H1 (cell line): ENCODE results near the gene EPB41L4B.

Experiments
- CTCF ChIP-seq, 3 experiments: IDR thresholded peaks; 1 replicate in 2 of 3; 2 replicates in 1 of 3; pipeline versions ENCODE4 v1.5.1 to v1.6.1; 2011; ENCODE audit warnings: low read length in 3 of 3, mild to moderate bottlenecking in 3 of 3, inconsistent platforms in 2 of 3, low read depth in 1 of 3, moderate library complexity in 1 of 3; ENCODE audit not compliant: insufficient read depth in 1 of 3; ENCODE audit errors: control extremely low read depth in 1 of 3
- EP300 ChIP-seq, 2 experiments: IDR thresholded peaks; 1 replicate in 1 of 2; 2 replicates in 1 of 2; pipeline ENCODE4 v1.6.1; 2011 to 2012; ENCODE audit warnings: low read depth in 2 of 2, low read length in 2 of 2, mild to moderate bottlenecking in 2 of 2, borderline replicate concordance in 1 of 2, inconsistent platforms in 1 of 2, moderate library complexity in 1 of 2
- POLR2A ChIP-seq, 2 experiments: IDR thresholded peaks; 1 replicate in 1 of 2; 2 replicates in 1 of 2; pipeline ENCODE4 v1.6.1; 2011; ENCODE audit warnings: low read depth in 2 of 2, low read length in 2 of 2, mild to moderate bottlenecking in 2 of 2; ENCODE audit errors: control extremely low read depth in 1 of 2
- POU5F1 ChIP-seq: IDR thresholded peaks from 2 replicates; pipeline ENCODE4 v1.6.1; 2011; ENCODE audit warnings: low read depth, mild to moderate bottlenecking, low read length, moderate library complexity
- SP4 ChIP-seq: IDR thresholded peaks from 2 replicates; pipeline ENCODE4 v1.6.1; 2012; ENCODE audit warnings: low read length, inconsistent platforms
- TAF1 ChIP-seq: IDR thresholded peaks from 2 replicates; pipeline ENCODE4 v1.6.1; 2011; ENCODE audit warnings: mild to moderate bottlenecking, low read depth, low read length

GRCh38 chr9:109122726-109123621, 197.9 kb downstream of the EPB41L4B start:
- TF ChIP-seq POU5F1 (no peak), CTCF (IDR thresholded peaks at IDR 0.05; ENCODE audit: control extremely low read depth in 1 of 3, insufficient read depth in 1 of 3, low read depth in 1 of 3, low read length in 3 of 3) (no peak), POLR2A (IDR thresholded peaks at IDR 0.05; ENCODE audit: control extremely low read depth in 1 of 2, low read depth in 2 of 2, low read length in 2 of 2) (no peak), SP4 (no peak), EP300 (IDR thresholded peaks at IDR 0.05; ENCODE audit: borderline replicate concordance in 1 of 2, low read depth in 2 of 2, low read length in 2 of 2) (no peak), TAF1 (no peak)
